ENCODE data around the gene HSPA12B. TPM values are rescaled to one million over a fixed set of nuclear protein-coding genes. Genes with fewer than 3 reads are reported as not detected.
A peak's percentile ranks its signal among the peaks of the same experiment; 100 is the strongest.

Gene HSPA12B
- total RNA-seq, 4 donors from 2014 or later = 0.75 to 4.1 (median 2.7) TPM

DNA sequence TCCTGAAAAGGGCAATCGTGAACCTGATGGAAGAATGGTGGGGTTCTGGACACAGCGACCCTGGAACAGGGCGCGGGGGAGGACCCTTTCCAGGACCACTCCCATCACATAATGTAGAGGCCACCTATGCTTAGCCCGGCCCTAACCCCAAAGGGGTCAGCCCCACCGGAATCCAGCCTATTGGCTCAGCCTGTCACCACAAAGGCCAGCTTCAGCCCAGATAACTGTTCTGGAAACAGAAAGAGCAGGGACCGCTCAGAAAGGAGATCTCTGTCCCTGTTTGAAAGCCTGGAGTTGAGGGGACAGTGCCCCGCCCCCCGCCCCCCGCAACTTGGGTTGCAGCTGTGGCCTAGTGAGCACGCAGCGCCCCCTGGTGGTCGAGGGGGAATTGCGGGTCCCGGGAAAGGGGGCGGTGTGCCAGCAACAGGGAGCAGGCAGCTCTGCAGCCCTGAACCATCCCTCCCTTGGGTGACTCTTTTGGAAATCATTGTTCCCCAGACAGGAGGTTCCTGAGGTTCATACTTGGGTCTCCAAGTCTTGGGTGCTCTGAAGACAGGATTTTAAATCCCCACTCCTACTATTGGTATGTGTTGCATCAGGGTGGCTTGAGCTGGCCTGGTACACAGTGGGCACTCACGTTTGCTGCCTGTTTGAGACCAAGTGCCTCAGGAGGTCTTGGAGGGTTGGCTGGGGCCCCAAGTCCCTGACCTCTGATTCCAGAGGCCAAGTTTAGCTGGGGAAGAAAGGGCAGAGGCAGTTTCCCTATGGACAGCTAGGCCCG, 21.6 kb upstream of the HSPA12B start:
- Histone ChIP-seq H3K4me1 (peaks cover 0 to 3% (median 0%) of the 10 kb centered on the region in 4 donors), H3K36me3 (no peaks in the 10 kb centered on the region), H3K4me3 (no peak overlapping the region), H3K9me3 (no peaks in the 10 kb centered on the region), H3K27ac (peak overlapping the region in 2 of 4 donors; percentile 1 to 36), H3K27me3 (no peaks in the 10 kb centered on the region)
- peak; percentile 72 for DNase-seq
- intact Hi-C loops (cut with DNase I; ENCODE audit: low total_unique reads) = loop anchor here (1.0 kb wide), 1 partner anchor 36 kb away; no protein-coding TSS in a partner anchor
- WGBS, 2 donors (ENCODE audit: low coverage in 1 of 2) = 26% methylated on average over 18 of the region's 18 CpGs; no CpG with 5 or more reads in 1 of the 2 donors
- in situ Hi-C loops (cut with MboI; ENCODE audit: low pct_ligation_motif_present in 1 of 4, low pct_unique_long_range_greater_than_20kb in 1 of 4, low sequenced_read_pairs in 3 of 4) = no loop called here
- TF ChIP-seq, protein P1, sequence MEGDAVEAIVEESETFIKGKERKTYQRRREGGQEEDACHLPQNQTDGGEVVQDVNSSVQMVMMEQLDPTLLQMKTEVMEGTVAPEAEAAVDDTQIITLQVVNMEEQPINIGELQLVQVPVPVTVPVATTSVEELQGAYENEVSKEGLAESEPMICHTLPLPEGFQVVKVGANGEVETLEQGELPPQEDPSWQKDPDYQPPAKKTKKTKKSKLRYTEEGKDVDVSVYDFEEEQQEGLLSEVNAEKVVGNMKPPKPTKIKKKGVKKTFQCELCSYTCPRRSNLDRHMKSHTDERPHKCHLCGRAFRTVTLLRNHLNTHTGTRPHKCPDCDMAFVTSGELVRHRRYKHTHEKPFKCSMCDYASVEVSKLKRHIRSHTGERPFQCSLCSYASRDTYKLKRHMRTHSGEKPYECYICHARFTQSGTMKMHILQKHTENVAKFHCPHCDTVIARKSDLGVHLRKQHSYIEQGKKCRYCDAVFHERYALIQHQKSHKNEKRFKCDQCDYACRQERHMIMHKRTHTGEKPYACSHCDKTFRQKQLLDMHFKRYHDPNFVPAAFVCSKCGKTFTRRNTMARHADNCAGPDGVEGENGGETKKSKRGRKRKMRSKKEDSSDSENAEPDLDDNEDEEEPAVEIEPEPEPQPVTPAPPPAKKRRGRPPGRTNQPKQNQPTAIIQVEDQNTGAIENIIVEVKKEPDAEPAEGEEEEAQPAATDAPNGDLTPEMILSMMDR (IDR thresholded peaks at IDR 0.05) = peak; percentile 89 to 97 (median 95)
- TF ChIP-seq EP300 (IDR thresholded peaks at IDR 0.05; ENCODE audit: low read depth) (no peak), POLR2AphosphoS5 (IDR thresholded peaks at IDR 0.05) (no peak), POLR2A (IDR thresholded peaks at IDR 0.05) (no peak)

DNA sequence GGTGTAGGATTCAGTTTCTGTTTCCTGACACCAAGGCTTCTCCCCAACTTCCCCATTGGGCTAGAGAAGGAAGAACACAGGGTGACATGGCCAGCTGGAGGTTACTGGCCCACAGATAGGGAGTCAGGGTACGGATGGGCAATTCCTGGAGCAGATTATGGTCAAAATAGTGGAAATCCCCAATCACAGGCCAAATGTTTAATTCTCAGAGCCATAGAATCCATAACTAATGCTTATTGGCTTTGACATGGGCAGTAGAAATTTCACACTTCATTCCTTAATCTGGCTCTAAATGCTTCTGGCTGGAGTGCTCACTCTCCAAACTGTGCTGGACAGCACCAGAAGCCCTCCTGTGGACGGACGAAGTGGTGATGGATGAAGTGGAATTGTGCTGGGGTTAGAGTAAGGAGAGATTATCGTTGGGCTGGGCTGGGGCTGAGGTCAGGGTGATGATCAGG, 21.0 kb upstream of the HSPA12B start:
- no peaks in the 10 kb centered on the region for H3K27me3 ChIP-seq
- in situ Hi-C loops (cut with MboI; ENCODE audit: low pct_ligation_motif_present in 1 of 4, low pct_unique_long_range_greater_than_20kb in 1 of 4, low sequenced_read_pairs in 3 of 4) = no loop called here
- 72 to 84% methylated on average over 3 to 4 of the region's 4 CpGs for WGBS, 2 donors (ENCODE audit: low coverage in 1 of 2)

DNA sequence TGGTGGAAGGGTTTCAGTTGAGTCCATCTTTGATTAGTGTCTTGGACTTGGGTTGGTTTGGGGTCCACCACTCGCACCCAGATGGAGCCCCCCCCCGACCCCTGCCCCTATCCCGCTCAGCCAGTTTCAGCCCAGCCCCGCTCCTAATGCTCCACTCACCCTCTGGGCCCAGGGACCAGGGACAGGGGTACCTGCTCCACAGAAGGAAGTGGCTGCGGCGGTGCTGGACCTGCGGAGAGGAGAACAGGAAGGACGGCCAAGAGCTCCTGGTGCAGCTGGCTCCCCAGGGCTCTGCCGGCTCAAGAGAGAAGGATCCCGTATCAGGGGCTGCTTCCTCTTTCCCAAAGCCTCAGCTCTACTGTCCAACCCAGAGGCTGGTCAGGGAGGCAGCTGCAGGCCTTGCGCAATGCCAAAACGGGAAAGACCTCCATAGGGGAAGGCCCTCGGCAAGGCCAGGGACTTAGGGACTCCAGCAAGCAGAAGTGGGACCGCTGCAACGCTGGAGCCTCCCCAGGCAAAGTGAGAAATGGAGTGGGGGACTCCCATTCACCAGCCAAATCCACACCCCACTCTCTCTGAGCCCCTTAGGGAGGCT, 20.1 kb upstream of the HSPA12B start, which contains the start of gene SIGLEC1:
Gene SIGLEC1, minus strand, starts transcription at position 322 of the 595 bp plus-strand sequence. CDS start 5,472 bp downstream, outside the sequence.
- in situ Hi-C loops (cut with MboI; ENCODE audit: low pct_ligation_motif_present in 1 of 4, low pct_unique_long_range_greater_than_20kb in 1 of 4, low sequenced_read_pairs in 3 of 4) = no loop called here

More for the DNA sequence above, 21.0 kb upstream of the HSPA12B start:
- DNase-seq = no peak
- intact Hi-C loops (cut with DNase I; ENCODE audit: low total_unique reads) = no loop called here
- Histone ChIP-seq H3K4me3 (no peak overlapping the region), H3K36me3 (no peaks in the 10 kb centered on the region), H3K27ac (no peak overlapping the region), H3K4me1 (peaks cover 0 to 3% (median 0%) of the 10 kb centered on the region in 4 donors), H3K9me3 (no peaks in the 10 kb centered on the region)
- TF ChIP-seq, protein P1 (IDR thresholded peaks at IDR 0.05) = no peak
- TF ChIP-seq POLR2AphosphoS5 (IDR thresholded peaks at IDR 0.05) = no peak
- TF ChIP-seq POLR2A (IDR thresholded peaks at IDR 0.05) = no peak
- TF ChIP-seq EP300 (IDR thresholded peaks at IDR 0.05; ENCODE audit: low read depth) = no peak

More for the DNA sequence above, 20.1 kb upstream of the HSPA12B start, which contains the start of gene SIGLEC1:
- no peak for TF ChIP-seq EP300 (IDR thresholded peaks at IDR 0.05; ENCODE audit: low read depth)
- no peak for TF ChIP-seq POLR2AphosphoS5 (IDR thresholded peaks at IDR 0.05)
- TF ChIP-seq, protein P1 (IDR thresholded peaks at IDR 0.05) = no peak
- no peak for TF ChIP-seq POLR2A (IDR thresholded peaks at IDR 0.05)
- no peaks in the 10 kb centered on the region for H3K27me3 ChIP-seq
- no peak within 1 kb of the TSS for H3K27ac ChIP-seq
- 77% methylated on average over 11 of the region's 15 CpGs; no CpG with 5 or more reads in 1 of the 2 donors for WGBS, 2 donors (ENCODE audit: low coverage in 1 of 2)
- intact Hi-C loops (cut with DNase I; ENCODE audit: low total_unique reads) = no loop called here
- no peak within 1 kb of the TSS for H3K4me3 ChIP-seq
- peak; percentile 54 for DNase-seq
- no peaks in the 10 kb centered on the region for H3K36me3 ChIP-seq
- H3K4me1 ChIP-seq = peaks cover 0 to 3% (median 0%) of the 10 kb centered on the region in 4 donors
- H3K9me3 ChIP-seq = no peaks in the 10 kb centered on the region
